ENCODE results near the gene FAM237A.

The FAM237A gene

GRCh38 chr2:206642075-206643025, at the start of gene FAM237A:
Gene FAM237A, plus strand, starts transcription at chr2:206642487. Its CDS starts 1,750 bp downstream, at chr2:206644237.
- H3K27me3 Mint-ChIP-seq (ENCODE audit: low read depth, poor library complexity), result peaks cover 4% of the 10 kb centered on the region
- H3K9me3 Mint-ChIP-seq, result no peaks in the 10 kb centered on the region
- peak within 1 kb of the TSS; percentile 70 for H3K4me3 Mint-ChIP-seq
- no peaks in the 10 kb centered on the region for H3K4me1 Mint-ChIP-seq
- DNase-seq, result peak; percentile 82
- TF ChIP-seq, protein P1, sequence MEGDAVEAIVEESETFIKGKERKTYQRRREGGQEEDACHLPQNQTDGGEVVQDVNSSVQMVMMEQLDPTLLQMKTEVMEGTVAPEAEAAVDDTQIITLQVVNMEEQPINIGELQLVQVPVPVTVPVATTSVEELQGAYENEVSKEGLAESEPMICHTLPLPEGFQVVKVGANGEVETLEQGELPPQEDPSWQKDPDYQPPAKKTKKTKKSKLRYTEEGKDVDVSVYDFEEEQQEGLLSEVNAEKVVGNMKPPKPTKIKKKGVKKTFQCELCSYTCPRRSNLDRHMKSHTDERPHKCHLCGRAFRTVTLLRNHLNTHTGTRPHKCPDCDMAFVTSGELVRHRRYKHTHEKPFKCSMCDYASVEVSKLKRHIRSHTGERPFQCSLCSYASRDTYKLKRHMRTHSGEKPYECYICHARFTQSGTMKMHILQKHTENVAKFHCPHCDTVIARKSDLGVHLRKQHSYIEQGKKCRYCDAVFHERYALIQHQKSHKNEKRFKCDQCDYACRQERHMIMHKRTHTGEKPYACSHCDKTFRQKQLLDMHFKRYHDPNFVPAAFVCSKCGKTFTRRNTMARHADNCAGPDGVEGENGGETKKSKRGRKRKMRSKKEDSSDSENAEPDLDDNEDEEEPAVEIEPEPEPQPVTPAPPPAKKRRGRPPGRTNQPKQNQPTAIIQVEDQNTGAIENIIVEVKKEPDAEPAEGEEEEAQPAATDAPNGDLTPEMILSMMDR (IDR thresholded peaks at IDR 0.05), result no peak
- H3K27ac Mint-ChIP-seq, result no peak within 1 kb of the TSS
- H3K36me3 Mint-ChIP-seq (ENCODE audit: low read depth), result no peaks in the 10 kb centered on the region

DNA sequence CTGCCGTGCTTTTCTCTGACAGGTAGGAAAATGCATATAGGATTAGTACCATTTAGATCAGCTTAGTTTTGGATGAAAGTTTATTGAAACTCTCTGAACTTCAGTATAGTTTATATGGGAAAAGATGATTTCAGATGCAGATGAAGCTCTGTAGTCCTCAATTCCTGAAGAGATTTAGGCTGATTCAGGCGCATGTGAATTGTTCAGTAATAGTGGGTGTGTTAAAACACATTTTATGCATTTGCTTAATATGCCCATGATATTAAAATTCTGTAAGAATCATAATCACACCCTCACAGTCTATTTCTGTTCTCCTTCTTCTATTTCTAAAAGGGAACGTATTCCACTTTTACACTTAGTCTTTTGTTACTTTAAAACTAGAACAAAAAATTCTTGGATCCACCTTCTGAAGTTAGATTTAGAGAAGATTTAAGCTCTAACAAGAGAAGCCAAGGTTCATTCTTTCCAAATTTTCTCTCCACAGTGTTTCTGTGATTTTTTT, 44.5 kb upstream of the FAM237A start:
- TF ChIP-seq, protein P1 (IDR thresholded peaks at IDR 0.05), result no peak
- Mint-ChIP-seq H3K36me3 (ENCODE audit: low read depth) (no peaks in the 10 kb centered on the region), H3K9me3 (no peaks in the 10 kb centered on the region), H3K27me3 (ENCODE audit: low read depth, poor library complexity) (no peaks in the 10 kb centered on the region), H3K27ac (peak overlapping the region; percentile 41), H3K4me3 (no peak overlapping the region), H3K4me1 (no peaks in the 10 kb centered on the region)
- no peak for DNase-seq

GRCh38 chr2:206603243-206603642, 39.0 kb upstream of the FAM237A start:
- Mint-ChIP-seq H3K4me1 (no peaks in the 10 kb centered on the region), H3K27me3 (ENCODE audit: low read depth, poor library complexity) (no peaks in the 10 kb centered on the region), H3K9me3 (no peaks in the 10 kb centered on the region), H3K4me3 (no peak overlapping the region), H3K36me3 (ENCODE audit: low read depth) (no peaks in the 10 kb centered on the region), H3K27ac (no peak overlapping the region)
- DNase-seq, result no peak
- TF ChIP-seq, protein P1 (IDR thresholded peaks at IDR 0.05), result no peak

GRCh38 chr2:206610451-206610850, 31.8 kb upstream of the FAM237A start:
- DNase-seq, result no peak
- Mint-ChIP-seq H3K27ac (no peak overlapping the region), H3K9me3 (no peaks in the 10 kb centered on the region), H3K4me3 (no peak overlapping the region), H3K4me1 (peaks cover 5% of the 10 kb centered on the region), H3K36me3 (ENCODE audit: low read depth) (peaks cover 6% of the 10 kb centered on the region), H3K27me3 (ENCODE audit: low read depth, poor library complexity) (no peaks in the 10 kb centered on the region)
- TF ChIP-seq, protein P1 (IDR thresholded peaks at IDR 0.05), result no peak

DNA sequence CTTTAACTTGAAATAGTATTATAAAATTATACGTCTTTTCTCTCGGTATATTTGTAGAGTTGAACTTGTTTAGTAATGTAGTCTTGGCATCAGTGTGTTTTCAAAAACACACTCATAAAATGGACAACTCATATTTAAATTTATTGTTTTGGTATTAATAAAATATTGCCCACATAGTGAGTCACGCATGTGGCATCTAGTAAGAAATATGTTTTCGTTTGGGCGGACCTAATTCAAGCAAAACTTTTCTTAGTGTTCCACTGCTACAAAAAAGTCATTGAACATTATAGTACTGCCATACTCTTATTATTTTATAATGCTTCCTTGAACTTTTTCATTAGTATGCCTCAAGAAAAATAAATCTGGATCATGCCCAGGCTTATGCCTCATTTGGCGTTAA, 31.1 kb upstream of the FAM237A start:
- no peaks in the 10 kb centered on the region for H3K9me3 Mint-ChIP-seq

More for the DNA sequence above, 31.1 kb upstream of the FAM237A start:
- Mint-ChIP-seq H3K36me3 (ENCODE audit: low read depth) (peaks cover 6% of the 10 kb centered on the region), H3K4me1 (peaks cover 5% of the 10 kb centered on the region), H3K4me3 (no peak overlapping the region), H3K27ac (no peak overlapping the region), H3K27me3 (ENCODE audit: low read depth, poor library complexity) (no peaks in the 10 kb centered on the region)
- TF ChIP-seq, protein P1 (IDR thresholded peaks at IDR 0.05), result no peak
- DNase-seq, result no peak

All from nephron progenitor cell (in vitro differentiated cells).